Epithelial cell of esophagus (primary cell): ENCODE results near the gene CDH16.
A peak's percentile ranks its signal among the peaks of the same experiment; 100 is the strongest.

ENCODE experiments used
- DNase-seq: peaks from one replicate; pipeline ENCODE4 v3.0.0; 2010; ENCODE audit warnings: low read depth
- H3K4me3 ChIP-seq: 2 replicates; pipeline ENCODE4 v1.5.1; 2011; ENCODE audit warnings: mild to moderate bottlenecking, low read length, control low read depth
- TF ChIP-seq, protein P1 (sequence below): IDR thresholded peaks from 2 replicates; pipeline ENCODE4 v1.5.1; 2011; ENCODE audit warnings: low read depth, mild to moderate bottlenecking, low read length, control low read depth, inconsistent platforms; ENCODE audit not compliant: insufficient read depth; ENCODE audit errors: missing control alignments

CDH16 gene

GRCh38 chr16:66881014-66881417, 37.7 kb downstream of the CDH16 start:
- no peak for DNase-seq
- TF ChIP-seq, protein P1, sequence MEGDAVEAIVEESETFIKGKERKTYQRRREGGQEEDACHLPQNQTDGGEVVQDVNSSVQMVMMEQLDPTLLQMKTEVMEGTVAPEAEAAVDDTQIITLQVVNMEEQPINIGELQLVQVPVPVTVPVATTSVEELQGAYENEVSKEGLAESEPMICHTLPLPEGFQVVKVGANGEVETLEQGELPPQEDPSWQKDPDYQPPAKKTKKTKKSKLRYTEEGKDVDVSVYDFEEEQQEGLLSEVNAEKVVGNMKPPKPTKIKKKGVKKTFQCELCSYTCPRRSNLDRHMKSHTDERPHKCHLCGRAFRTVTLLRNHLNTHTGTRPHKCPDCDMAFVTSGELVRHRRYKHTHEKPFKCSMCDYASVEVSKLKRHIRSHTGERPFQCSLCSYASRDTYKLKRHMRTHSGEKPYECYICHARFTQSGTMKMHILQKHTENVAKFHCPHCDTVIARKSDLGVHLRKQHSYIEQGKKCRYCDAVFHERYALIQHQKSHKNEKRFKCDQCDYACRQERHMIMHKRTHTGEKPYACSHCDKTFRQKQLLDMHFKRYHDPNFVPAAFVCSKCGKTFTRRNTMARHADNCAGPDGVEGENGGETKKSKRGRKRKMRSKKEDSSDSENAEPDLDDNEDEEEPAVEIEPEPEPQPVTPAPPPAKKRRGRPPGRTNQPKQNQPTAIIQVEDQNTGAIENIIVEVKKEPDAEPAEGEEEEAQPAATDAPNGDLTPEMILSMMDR = no peak
- H3K4me3 ChIP-seq = peak overlapping the region; percentile 88

- H3K4me3 ChIP-seq = peak within 1 kb of the TSS; percentile 88
- peak; percentile 93 for DNase-seq
- TF ChIP-seq, protein P1 = no peak
Observed at GRCh38 chr16:66880288-66881013, 38.2 kb downstream of the CDH16 start, which contains the start of gene PDP2. TSS of gene PDP2 (plus strand) at chr16:66880515. CDS start at chr16:66884285, 3,770 bp downstream.

DNA sequence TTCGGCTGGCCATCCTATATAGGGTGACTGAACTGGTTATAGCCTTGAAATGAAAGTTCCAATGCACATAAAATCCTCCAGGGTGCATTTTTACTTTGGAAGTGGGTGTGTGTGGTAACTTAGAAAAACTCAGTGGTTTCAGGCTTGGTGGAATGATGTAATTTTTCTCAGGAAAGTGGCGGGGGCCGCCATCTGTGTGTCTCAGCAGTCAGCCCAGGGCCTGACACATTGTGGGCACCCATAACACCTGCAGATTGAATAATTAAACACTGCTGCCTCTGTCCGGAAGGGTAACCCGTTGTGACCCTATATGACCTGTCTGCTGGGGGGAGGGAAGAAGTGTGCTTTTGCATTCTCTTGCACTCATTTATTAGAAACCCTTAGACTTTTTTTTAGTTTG, 40.6 kb downstream of the CDH16 start:
- TF ChIP-seq, protein P1 = no peak
- no peak for DNase-seq
- no peak overlapping the region for H3K4me3 ChIP-seq

GRCh38 chr16:66874079-66874775, 44.5 kb downstream of the CDH16 start:
- no peak for DNase-seq
- TF ChIP-seq, protein P1 = no peak
- no peak overlapping the region for H3K4me3 ChIP-seq

DNA sequence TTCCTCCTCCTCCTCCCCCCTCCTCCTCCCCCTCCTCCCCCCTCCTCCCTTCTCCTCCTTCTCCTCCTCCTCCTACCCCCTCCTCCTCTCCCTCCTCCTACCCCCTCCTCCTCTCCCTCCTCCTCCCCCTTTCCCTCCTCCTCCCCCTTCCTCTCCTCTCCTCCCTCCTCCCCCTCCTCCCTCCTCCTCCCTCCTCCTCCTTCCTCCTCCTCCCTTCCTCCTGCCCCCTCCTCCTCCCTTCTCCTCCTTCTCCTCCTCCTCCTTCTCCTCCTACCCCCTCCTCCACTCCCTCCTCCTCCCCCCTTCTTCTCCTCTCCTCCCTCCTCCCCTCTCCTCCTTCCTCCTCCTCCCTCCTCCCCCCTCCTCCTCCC, 45.0 kb downstream of the CDH16 start:
- no peak for DNase-seq
- H3K4me3 ChIP-seq = no peak overlapping the region
- TF ChIP-seq, protein P1 = no peak

GRCh38 chr16:66872943-66873684, 45.6 kb downstream of the CDH16 start:
- TF ChIP-seq, protein P1 = peak; percentile 84
- peak; percentile 96 for DNase-seq
- peak overlapping the region; percentile 4 for H3K4me3 ChIP-seq
